Measurements from ENCODE around the gene LRP10. TPM values are rescaled to one million over a fixed set of nuclear protein-coding genes. Genes with fewer than 3 reads are reported as not detected.
A peak's percentile ranks its signal among the peaks of the same experiment; 100 is the strongest.
"Not testable (repeated sequence)": the region's sequence is repeated elsewhere in the genome, so short reads cannot be mapped to it uniquely, and the experiment has no call there.

The LRP10 gene
- polyA plus RNA-seq, 10 donors = 31.1 to 47.0 (median 41.9) TPM

DNA sequence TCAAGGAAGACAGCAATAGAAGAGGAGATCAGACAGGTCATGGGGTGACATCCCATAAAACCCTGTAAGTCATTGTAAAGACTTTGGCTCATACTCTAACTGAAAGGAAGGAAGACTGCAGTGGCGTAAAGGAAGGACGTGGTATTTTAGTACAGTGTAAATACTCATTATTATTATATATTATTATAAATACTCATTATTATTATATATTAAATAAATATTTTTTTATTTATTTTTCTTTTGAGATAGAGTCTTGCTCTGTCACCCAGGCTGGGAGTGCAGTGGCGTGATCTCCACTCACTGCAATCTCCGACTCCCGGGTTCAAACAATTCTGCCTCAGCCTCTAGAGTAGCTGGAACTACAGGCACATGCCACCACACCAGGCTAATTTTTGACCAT is 15.1 kb upstream of the LRP10 start:
- no peak for DNase-seq

DNA sequence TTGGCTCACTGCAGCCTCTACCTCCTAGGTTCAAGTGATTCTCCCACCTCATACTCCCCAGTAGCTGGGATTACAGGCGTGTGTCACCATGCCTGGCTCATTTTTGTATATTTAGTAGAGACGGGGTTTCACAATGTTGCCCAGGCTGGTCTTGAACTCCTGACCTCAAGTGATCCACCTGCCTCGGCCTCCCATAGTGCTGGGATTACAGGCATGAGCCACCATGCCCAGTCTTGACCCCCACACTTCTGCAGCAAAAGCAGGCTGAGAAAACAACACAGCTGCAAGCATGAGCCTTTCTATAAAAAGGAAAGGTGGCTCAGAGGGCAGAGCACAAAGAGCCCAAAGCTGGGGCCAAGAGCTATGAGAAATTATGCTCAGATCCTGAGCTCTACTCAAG is 11.2 kb upstream of the LRP10 start:
- not testable (repeated sequence) for DNase-seq

GRCh38 chr14:22861651-22862050 is 9.9 kb upstream of the LRP10 start:
- DNase-seq = no peak

GRCh38 chr14:22864979-22865378 is 6.6 kb upstream of the LRP10 start:
- no peak for DNase-seq

GRCh38 chr14:22865424-22866405 is 5.8 kb upstream of the LRP10 start:
- peak in 1 of 3 donors; percentile 53 for DNase-seq

GRCh38 chr14:22866874-22867273 is 4.7 kb upstream of the LRP10 start:
- no peak for DNase-seq

GRCh38 chr14:22870811-22871223 is 723 bp upstream of the LRP10 start:
- DNase-seq = no peak

DNA sequence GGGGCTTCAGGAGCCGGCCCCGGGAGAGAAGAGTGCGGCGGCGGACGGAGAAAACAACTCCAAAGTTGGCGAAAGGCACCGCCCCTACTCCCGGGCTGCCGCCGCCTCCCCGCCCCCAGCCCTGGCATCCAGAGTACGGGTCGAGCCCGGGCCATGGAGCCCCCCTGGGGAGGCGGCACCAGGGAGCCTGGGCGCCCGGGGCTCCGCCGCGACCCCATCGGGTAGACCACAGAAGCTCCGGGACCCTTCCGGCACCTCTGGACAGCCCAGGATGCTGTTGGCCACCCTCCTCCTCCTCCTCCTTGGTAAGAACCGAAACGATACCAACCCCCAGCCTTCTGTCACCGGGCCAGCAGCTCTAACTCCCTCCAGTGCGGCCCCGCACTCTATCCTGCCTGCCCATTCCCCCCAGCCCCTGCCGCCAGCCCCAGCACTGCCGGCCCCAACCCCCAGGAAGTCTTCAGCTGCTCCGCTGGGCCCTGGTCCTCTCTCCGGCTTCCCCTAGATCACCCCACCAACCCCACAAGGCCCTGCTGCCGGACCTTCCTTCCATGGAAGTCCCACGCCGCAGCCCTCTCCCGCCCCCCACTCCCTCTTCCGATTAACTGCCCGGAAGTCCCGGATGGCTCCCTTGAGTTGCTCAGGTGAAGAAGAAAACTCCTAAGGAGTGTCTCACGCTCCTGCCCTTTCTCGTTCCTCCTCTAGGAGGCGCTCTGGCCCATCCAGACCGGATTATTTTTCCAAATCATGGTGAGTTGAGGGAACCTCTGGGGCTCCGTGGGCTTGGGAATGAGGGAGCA is 693 bp downstream of the LRP10 start:
- peak; percentile 76 to 95 (median 88) for DNase-seq

DNA sequence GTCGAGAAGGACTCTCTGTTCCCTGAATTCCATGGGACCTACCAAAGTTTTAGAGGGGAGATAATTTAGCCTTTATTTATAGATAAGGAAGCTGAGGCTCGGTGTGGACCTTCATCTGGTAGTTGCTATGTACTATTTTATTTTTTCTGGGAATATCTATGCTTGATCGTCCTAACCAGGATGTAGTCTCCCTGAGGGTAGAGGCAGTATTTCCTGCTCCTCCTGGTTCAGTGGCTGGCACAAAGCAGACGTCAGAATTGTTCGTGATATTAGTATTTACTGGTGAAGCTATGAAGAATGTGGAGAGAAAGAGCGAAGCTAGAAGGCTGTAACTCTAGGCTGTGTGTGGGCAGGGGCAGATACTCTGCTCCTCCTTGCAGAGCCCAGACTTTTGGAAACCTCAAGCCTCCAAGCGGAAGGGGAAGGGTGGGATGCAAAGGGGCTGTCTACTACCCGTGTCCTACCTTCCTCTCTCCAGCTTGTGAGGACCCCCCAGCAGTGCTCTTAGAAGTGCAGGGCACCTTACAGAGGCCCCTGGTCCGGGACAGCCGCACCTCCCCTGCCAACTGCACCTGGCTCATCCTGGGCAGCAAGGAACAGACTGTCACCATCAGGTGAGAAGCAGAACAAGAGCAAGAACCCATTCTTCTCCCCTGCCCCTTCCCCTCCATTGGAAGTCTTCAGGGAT is 1.4 kb downstream of the LRP10 start:
- DNase-seq = no peak

GRCh38 chr14:22875003-22875747 is 3.6 kb downstream of the LRP10 start:
- no peak for DNase-seq

GRCh38 chr14:22875748-22876319 is 4.3 kb downstream of the LRP10 start:
- no peak for DNase-seq

DNA sequence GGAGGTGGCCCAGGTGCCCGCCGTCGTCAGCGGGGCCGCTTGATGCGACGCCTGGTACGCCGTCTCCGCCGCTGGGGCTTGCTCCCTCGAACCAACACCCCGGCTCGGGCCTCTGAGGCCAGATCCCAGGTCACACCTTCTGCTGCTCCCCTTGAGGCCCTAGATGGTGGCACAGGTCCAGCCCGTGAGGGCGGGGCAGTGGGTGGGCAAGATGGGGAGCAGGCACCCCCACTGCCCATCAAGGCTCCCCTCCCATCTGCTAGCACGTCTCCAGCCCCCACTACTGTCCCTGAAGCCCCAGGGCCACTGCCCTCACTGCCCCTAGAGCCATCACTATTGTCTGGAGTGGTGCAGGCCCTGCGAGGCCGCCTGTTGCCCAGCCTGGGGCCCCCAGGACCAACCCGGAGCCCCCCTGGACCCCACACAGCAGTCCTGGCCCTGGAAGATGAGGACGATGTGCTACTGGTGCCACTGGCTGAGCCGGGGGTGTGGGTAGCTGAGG is 5.5 kb downstream of the LRP10 start:
- DNase-seq = no peak

GRCh38 chr14:22878271-22879246 is 7.0 kb downstream of the LRP10 start:
- DNase-seq = no peak

GRCh38 chr14:22882064-22882463 is 10.5 kb downstream of the LRP10 start:
- DNase-seq = no peak

- peak in 1 of 3 donors; percentile 44 for DNase-seq
Observed at GRCh38 chr14:22882529-22883172, 11.1 kb downstream of the LRP10 start.

- DNase-seq = peak in 1 of 3 donors; percentile 47
Observed at GRCh38 chr14:22883173-22883976, 11.8 kb downstream of the LRP10 start, which contains the start of gene REM2. Gene REM2, plus strand, starts transcription at chr14:22883222. Its CDS starts 66 bp downstream, at chr14:22883288.

DNA sequence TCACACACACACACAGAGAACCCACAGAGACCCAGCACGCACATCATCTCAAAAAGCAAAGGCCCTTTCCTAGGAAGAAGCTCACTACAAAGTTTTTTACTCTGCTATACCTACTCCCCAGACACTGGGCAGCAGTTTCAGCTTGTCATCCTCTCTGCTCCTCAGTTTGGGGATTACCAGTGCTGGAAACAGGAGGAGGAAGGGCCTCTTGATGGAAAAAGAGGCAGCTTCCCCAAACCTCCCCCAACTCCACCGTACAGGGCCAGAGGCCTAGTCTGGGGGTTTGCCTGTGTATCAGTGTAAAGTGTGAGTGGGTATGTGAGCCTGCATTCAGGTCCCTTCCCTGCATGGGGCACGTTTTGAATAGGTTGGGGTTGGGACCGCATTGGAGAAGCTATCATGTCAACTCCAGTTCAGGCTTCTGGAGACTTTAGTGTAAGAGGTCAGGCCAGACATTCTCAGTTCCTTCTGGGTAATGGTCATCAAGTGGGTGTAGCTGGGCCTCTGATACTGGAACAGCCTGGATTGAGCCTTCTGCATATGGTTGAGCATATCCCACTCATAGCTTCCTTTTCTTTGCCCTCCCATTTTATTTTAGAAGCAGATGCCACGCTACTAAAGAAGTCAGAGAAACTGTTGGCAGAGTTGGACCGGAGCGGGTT is 12.7 kb downstream of the LRP10 start:
- DNase-seq = no peak

Data from muscle of back (tissue), 11 donors.